ENCODE results near the gene RPS6KA6. TPM values are rescaled to one million over a fixed set of nuclear protein-coding genes. Genes with fewer than 3 reads are reported as not detected.
A peak's percentile ranks its signal among the peaks of the same experiment; 100 is the strongest.

The RPS6KA6 gene
- total and polyA plus RNA-seq, 2 donors from 2014 or later: 4.7 to 12.1 TPM

DNA sequence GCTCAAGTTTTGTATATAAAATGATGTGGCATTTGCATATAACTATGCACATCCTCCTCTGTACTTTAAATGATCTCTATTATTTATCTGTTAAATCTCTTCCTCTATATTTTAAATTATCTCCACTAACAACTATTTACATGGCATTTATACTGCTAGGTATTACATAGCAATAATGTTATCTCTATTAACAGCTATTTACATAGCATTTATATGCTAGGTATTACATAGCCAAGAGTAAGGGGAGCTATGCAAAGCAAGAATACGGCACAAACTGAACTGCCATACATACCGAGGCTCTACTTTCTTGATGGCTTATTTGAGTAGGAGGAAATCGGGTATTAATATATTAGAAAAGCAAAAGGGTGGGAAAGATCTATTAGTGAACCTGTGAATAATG is 12.7 kb downstream of the RPS6KA6 start:
- H3K9me3 ChIP-seq (ENCODE audit: control insufficient read depth in 2 of 3, insufficient read depth in 1 of 3, low read length in 3 of 3): no peaks in the 10 kb centered on the region
- no peaks in the 10 kb centered on the region for H3K36me3 ChIP-seq (ENCODE audit: control insufficient read depth in 2 of 3, insufficient read depth in 3 of 3, low read length in 3 of 3)
- TF ChIP-seq, protein P1, sequence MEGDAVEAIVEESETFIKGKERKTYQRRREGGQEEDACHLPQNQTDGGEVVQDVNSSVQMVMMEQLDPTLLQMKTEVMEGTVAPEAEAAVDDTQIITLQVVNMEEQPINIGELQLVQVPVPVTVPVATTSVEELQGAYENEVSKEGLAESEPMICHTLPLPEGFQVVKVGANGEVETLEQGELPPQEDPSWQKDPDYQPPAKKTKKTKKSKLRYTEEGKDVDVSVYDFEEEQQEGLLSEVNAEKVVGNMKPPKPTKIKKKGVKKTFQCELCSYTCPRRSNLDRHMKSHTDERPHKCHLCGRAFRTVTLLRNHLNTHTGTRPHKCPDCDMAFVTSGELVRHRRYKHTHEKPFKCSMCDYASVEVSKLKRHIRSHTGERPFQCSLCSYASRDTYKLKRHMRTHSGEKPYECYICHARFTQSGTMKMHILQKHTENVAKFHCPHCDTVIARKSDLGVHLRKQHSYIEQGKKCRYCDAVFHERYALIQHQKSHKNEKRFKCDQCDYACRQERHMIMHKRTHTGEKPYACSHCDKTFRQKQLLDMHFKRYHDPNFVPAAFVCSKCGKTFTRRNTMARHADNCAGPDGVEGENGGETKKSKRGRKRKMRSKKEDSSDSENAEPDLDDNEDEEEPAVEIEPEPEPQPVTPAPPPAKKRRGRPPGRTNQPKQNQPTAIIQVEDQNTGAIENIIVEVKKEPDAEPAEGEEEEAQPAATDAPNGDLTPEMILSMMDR (IDR thresholded peaks at IDR 0.05; ENCODE audit: borderline replicate concordance, extremely low read depth, insufficient read depth): no peak
- intact Hi-C loops (cut with DNase I): no loop called here
- DNase-seq (no peak), FAIRE-seq (no peak)
- no peaks in the 10 kb centered on the region for H3K4me1 ChIP-seq (ENCODE audit: control insufficient read depth in 2 of 3, insufficient read depth in 2 of 3, low read depth in 1 of 3, low read length in 3 of 3)
- H3K9ac ChIP-seq (ENCODE audit: low read length in 3 of 3): no peak overlapping the region
- H3K27ac ChIP-seq (ENCODE audit: low read depth in 2 of 2, low read length in 2 of 2): peak overlapping the region in 1 of 2 donors; percentile 4
- no peak overlapping the region for H3K4me3 ChIP-seq (ENCODE audit: low read length in 3 of 3)
- no peaks in the 10 kb centered on the region for H3K27me3 ChIP-seq (ENCODE audit: control insufficient read depth, insufficient read depth, low read length)

DNA sequence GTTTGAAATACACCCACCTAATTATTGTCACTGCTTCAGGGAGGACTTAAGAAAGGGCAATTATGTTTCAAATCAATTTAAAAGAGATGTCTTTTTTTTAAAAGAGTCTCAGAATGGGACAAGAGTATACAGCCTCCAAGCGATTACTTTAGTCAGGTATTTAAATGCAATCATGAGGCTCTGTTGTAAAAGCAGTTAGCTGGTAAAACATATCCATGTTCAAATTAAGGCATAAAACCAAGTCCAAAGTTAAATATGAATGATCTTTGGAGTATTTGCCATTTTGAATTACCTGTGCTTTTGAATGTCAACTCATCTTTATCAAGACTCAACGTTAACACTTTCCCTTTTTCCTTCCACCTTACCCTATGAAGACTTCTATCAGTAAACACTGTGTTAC is 13.7 kb downstream of the RPS6KA6 start:
- Histone ChIP-seq H3K27ac (ENCODE audit: low read depth in 2 of 2, low read length in 2 of 2) (no peak overlapping the region), H3K9ac (ENCODE audit: low read length in 3 of 3) (no peak overlapping the region), H3K4me3 (ENCODE audit: low read length in 3 of 3) (no peak overlapping the region), H3K4me1 (ENCODE audit: control insufficient read depth in 2 of 3, insufficient read depth in 2 of 3, low read depth in 1 of 3, low read length in 3 of 3) (no peaks in the 10 kb centered on the region), H3K36me3 (ENCODE audit: control insufficient read depth in 2 of 3, insufficient read depth in 3 of 3, low read length in 3 of 3) (no peaks in the 10 kb centered on the region), H3K27me3 (ENCODE audit: control insufficient read depth, insufficient read depth, low read length) (no peaks in the 10 kb centered on the region), H3K9me3 (ENCODE audit: control insufficient read depth in 2 of 3, insufficient read depth in 1 of 3, low read length in 3 of 3) (no peaks in the 10 kb centered on the region)
- FAIRE-seq: no peak
- intact Hi-C loops (cut with DNase I): no loop called here
- TF ChIP-seq, protein P1 (IDR thresholded peaks at IDR 0.05; ENCODE audit: borderline replicate concordance, extremely low read depth, insufficient read depth): no peak
- DNase-seq: no peak

DNA sequence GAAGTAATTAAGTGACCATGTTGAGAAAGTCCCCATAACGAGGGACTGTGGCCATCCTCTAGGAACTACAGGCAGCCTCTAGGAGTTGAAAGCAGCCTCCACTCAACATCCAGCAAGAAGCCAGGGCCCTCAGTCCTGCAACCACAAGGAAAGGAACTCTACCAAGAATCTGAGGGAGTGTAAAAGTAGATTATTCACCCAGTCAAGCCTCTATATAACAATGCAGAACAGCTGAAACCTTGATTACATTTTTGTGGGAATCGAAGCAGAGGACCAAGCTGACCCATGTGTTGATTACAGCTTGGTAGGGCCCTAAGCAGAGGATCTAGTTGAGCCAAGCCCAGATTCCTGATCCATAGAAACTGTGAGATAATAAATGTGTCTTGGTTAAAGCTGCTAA is 17.1 kb downstream of the RPS6KA6 start:
- no peaks in the 10 kb centered on the region for H3K4me1 ChIP-seq (ENCODE audit: control insufficient read depth in 2 of 3, insufficient read depth in 2 of 3, low read depth in 1 of 3, low read length in 3 of 3)
- no peak for DNase-seq
- no peaks in the 10 kb centered on the region for H3K9me3 ChIP-seq (ENCODE audit: control insufficient read depth in 2 of 3, insufficient read depth in 1 of 3, low read length in 3 of 3)
- no peak for FAIRE-seq
- TF ChIP-seq, protein P1 (IDR thresholded peaks at IDR 0.05; ENCODE audit: borderline replicate concordance, extremely low read depth, insufficient read depth): no peak
- no peak overlapping the region for H3K27ac ChIP-seq (ENCODE audit: low read depth in 2 of 2, low read length in 2 of 2)
- intact Hi-C loops (cut with DNase I): no loop called here
- no peak overlapping the region for H3K4me3 ChIP-seq (ENCODE audit: low read length in 3 of 3)
- H3K27me3 ChIP-seq (ENCODE audit: control insufficient read depth, insufficient read depth, low read length): no peaks in the 10 kb centered on the region
- no peak overlapping the region for H3K9ac ChIP-seq (ENCODE audit: low read length in 3 of 3)
- no peaks in the 10 kb centered on the region for H3K36me3 ChIP-seq (ENCODE audit: control insufficient read depth in 2 of 3, insufficient read depth in 3 of 3, low read length in 3 of 3)

DNA sequence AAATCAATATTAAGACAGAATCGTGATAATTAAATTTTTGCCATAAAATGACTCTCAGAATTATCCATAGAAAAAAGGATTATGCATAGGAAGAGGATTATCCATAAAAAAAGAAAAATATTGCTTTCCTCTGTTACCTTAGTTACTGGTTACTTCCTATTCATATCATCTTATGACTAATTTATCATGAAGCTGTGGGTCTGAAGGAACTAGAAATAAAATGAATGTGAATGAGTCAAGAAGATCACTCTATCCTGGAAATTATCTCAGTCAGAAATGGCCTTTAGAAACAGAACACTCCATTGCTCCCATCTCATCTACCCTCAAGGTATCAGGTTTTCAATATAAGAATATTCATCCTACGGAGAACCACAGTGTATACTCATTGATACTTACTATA is 19.4 kb downstream of the RPS6KA6 start:
- no peak for FAIRE-seq
- Histone ChIP-seq H3K4me3 (ENCODE audit: low read length in 3 of 3) (no peak overlapping the region), H3K27ac (ENCODE audit: low read depth in 2 of 2, low read length in 2 of 2) (no peak overlapping the region), H3K9ac (ENCODE audit: low read length in 3 of 3) (no peak overlapping the region), H3K27me3 (ENCODE audit: control insufficient read depth, insufficient read depth, low read length) (no peaks in the 10 kb centered on the region), H3K9me3 (ENCODE audit: control insufficient read depth in 2 of 3, insufficient read depth in 1 of 3, low read length in 3 of 3) (no peaks in the 10 kb centered on the region), H3K4me1 (ENCODE audit: control insufficient read depth in 2 of 3, insufficient read depth in 2 of 3, low read depth in 1 of 3, low read length in 3 of 3) (no peaks in the 10 kb centered on the region), H3K36me3 (ENCODE audit: control insufficient read depth in 2 of 3, insufficient read depth in 3 of 3, low read length in 3 of 3) (no peaks in the 10 kb centered on the region)
- TF ChIP-seq, protein P1 (IDR thresholded peaks at IDR 0.05; ENCODE audit: borderline replicate concordance, extremely low read depth, insufficient read depth): no peak
- intact Hi-C loops (cut with DNase I): no loop called here
- no peak for DNase-seq
